ENCODE results near the gene TMX1. TPM values are rescaled to one million over a fixed set of nuclear protein-coding genes. Genes with fewer than 3 reads are reported as not detected.
A peak's percentile ranks its signal among the peaks of the same experiment; 100 is the strongest.
"Not testable (repeated sequence)": the region's sequence is repeated elsewhere in the genome, so short reads cannot be mapped to it uniquely, and the experiment has no call there.

TMX1 gene
- total RNA-seq, 4 donors from 2014 or later = 24.0 to 48.8 (median 36.2) TPM

- H3K36me3 ChIP-seq = no peaks in the 10 kb centered on the region
- no peak overlapping the region for H3K4me3 ChIP-seq
- H3K27me3 ChIP-seq = peaks cover 0 to 19% (median 0%) of the 10 kb centered on the region in 4 donors
- no peak overlapping the region for H3K27ac ChIP-seq
- H3K4me1 ChIP-seq = no peaks in the 10 kb centered on the region
- DNase-seq = no peak
- no peak for TF ChIP-seq POLR2A (IDR thresholded peaks at IDR 0.05)
- H3K9me3 ChIP-seq = no peaks in the 10 kb centered on the region
- intact Hi-C loops (cut with DNase I) = no loop called here
These were observed 28.9 kb upstream of the TMX1 start for GRCh38 chr14:51211149-51211548.

- Histone ChIP-seq H3K4me1 (no peaks in the 10 kb centered on the region), H3K4me3 (no peak overlapping the region), H3K27ac (no peak overlapping the region), H3K36me3 (no peaks in the 10 kb centered on the region), H3K9me3 (no peaks in the 10 kb centered on the region), H3K27me3 (no peaks in the 10 kb centered on the region)
- TF ChIP-seq POLR2A (IDR thresholded peaks at IDR 0.05) = no peak
- no peak for TF ChIP-seq CTCF (IDR thresholded peaks at IDR 0.05)
- DNase-seq = no peak
- intact Hi-C loops (cut with DNase I) = no loop called here
- 62 to 74% methylated on average over 1 of the region's 1 CpG for WGBS, 2 donors
These were observed 23.4 kb upstream of the TMX1 start for GRCh38 chr14:51216602-51217001.

GRCh38 chr14:51219473-51220448 is 20.3 kb upstream of the TMX1 start:
- H3K4me3 ChIP-seq = no peak overlapping the region
- no peak for DNase-seq
- TF ChIP-seq POLR2A (IDR thresholded peaks at IDR 0.05) = no peak
- TF ChIP-seq CTCF (IDR thresholded peaks at IDR 0.05) = peak in 4 of 6 experiments; percentile 41 to 65 (median 51)
- WGBS, 2 donors = 60 to 61% methylated on average over 7 of the region's 7 CpGs
- no peaks in the 10 kb centered on the region for H3K27me3 ChIP-seq
- H3K4me1 ChIP-seq = no peaks in the 10 kb centered on the region
- H3K27ac ChIP-seq = no peak overlapping the region
- H3K36me3 ChIP-seq = no peaks in the 10 kb centered on the region
- no peaks in the 10 kb centered on the region for H3K9me3 ChIP-seq
- intact Hi-C loops (cut with DNase I) = no loop called here

GRCh38 chr14:51223463-51223862 is 16.6 kb upstream of the TMX1 start:
- H3K4me3 ChIP-seq; H3K36me3 ChIP-seq; H3K9me3 ChIP-seq; intact Hi-C loops (cut with DNase I); DNase-seq; H3K27ac ChIP-seq; H3K27me3 ChIP-seq; H3K4me1 ChIP-seq: not testable (repeated sequence)
- WGBS, 2 donors = 94 to 100% methylated on average over 1 of the region's 1 CpG

GRCh38 chr14:51224551-51224950 is 15.5 kb upstream of the TMX1 start:
- no peaks in the 10 kb centered on the region for H3K4me1 ChIP-seq
- no peak for DNase-seq
- H3K27me3 ChIP-seq = no peaks in the 10 kb centered on the region
- no peak for TF ChIP-seq POLR2A (IDR thresholded peaks at IDR 0.05)
- no peak for TF ChIP-seq CTCF (IDR thresholded peaks at IDR 0.05)
- H3K9me3 ChIP-seq = no peaks in the 10 kb centered on the region
- no peak overlapping the region for H3K27ac ChIP-seq
- H3K36me3 ChIP-seq = no peaks in the 10 kb centered on the region
- 96 to 100% methylated on average over 1 of the region's 1 CpG for WGBS, 2 donors
- intact Hi-C loops (cut with DNase I) = no loop called here
- H3K4me3 ChIP-seq = no peak overlapping the region

- no peak for DNase-seq
- Histone ChIP-seq H3K4me3 (no peak overlapping the region), H3K9me3 (no peaks in the 10 kb centered on the region), H3K27me3 (no peaks in the 10 kb centered on the region), H3K27ac (no peak overlapping the region), H3K4me1 (no peaks in the 10 kb centered on the region), H3K36me3 (no peaks in the 10 kb centered on the region)
- TF ChIP-seq POLR2A (IDR thresholded peaks at IDR 0.05) (no peak), CTCF (IDR thresholded peaks at IDR 0.05) (no peak)
- WGBS, 2 donors = 73 to 75% methylated on average over 2 of the region's 2 CpGs
- intact Hi-C loops (cut with DNase I) = no loop called here
These were observed 14.3 kb upstream of the TMX1 start for GRCh38 chr14:51225751-51226150.

Measured in esophagus squamous epithelium (tissue), 5 donors.